ENCODE data around the gene IQGAP3.
A peak's percentile ranks its signal among the peaks of the same experiment; 100 is the strongest.

Gene IQGAP3

DNA sequence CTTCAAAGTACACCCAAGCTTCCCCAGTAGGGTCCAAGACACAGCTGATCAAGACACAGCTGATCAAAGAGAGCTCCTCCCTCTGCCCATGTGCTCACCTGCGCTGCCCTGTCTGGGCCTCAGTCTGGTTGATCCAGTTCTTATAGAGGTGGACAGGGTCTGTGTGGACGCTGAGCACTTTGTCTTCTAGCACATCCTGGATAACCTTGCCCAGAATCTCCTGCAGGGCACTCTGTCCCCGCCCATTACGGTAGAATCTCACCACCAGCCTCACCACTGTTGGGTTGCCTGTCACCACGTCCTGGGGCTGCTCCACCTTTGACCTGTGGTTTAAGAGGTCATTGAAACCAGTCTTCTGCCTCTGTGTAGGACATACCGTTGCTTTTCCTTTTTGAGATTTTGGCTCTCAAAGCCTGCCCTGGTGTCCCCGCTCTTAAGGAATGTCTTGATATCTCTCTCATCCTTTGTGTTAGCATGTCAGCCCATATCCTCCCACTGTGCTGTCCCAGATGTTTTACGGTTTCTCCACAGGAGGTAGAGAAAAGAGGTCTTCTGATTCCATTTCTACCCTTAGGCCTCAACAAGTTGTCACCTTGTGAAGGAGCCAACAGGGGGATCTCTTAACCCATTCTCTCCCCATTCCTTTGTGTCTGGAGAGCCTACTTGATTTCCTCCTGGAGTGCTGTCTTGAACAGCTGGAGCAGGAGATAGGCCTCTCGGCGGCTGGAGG, 33.5 kb downstream of the IQGAP3 start:
- no peak for DNase-seq

GRCh38 chr1:156537027-156537426, 35.3 kb downstream of the IQGAP3 start:
- DNase-seq, result no peak

- DNase-seq, result no peak
These were observed 37.8 kb downstream of the IQGAP3 start for GRCh38 chr1:156534424-156535060.

DNA sequence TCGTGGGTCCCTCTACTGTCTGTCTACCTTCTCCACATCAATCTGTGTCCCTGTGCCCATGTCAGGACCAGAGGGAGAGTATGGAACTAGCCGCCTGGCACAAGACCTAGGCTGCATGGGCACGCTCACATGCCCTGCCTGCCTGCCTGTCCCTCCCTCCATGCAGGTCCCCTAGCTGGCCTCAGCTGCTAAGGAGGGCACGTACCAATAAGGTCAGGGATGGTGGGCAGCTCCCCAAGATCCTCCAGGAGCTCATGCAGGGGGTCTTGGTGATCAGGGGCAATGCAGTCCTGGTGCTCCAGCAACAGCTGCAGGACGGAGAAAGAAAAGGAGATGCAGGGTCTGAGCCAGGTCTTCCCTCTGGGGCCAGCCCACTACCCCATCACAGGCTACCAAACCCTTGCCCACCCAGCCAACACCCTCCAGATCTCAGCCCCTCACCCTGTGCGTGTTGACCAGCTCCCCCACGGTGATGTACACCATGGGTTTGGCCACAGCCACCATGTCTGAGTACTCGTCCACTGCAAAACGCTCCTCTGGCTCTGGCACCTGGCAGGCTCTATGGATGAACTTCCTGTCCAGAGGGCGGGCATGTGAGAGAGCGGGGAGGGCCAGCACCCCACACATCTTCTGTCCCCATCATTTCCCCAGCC, 38.7 kb downstream of the IQGAP3 start:
- no peak for DNase-seq

DNA sequence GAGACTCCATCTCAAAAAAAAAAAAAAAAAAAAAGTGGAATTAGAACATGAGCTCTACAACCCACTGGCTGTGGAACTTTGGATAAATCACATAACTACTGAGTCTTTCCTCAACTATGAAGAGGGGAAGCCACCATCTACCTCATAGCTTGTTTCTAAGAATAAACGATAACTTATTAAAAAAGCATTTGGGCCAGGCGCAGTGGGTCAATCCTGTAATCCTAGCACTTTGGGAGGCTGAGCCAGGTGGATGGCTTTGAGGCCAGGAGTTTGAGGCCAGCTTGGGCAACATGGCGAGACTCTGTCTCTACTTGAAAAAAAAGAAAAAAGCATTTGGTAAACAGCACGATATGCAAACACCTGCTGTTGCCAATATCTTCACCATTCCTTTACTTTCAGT, 40.0 kb downstream of the IQGAP3 start:
- no peak for DNase-seq

DNA sequence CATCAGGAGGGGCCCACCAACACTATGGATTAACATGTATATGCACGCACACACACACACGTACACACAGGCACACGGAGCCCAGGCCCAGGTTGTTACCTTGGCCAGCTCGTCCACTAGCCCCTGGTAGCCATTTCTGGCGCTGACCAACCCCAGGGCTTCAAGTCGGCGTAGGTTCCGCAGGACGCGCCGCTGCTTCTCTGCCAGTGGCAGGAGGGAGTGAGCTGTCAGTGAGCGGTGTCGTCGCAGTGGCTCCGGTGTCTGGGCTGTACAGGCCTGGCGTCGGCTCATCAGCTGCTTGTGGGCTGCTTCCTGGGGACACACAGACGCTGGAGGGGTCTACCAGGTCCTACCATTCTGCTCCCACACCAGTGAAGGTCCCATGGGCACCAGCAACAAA, 42.4 kb downstream of the IQGAP3 start:
- no peak for DNase-seq

DNA sequence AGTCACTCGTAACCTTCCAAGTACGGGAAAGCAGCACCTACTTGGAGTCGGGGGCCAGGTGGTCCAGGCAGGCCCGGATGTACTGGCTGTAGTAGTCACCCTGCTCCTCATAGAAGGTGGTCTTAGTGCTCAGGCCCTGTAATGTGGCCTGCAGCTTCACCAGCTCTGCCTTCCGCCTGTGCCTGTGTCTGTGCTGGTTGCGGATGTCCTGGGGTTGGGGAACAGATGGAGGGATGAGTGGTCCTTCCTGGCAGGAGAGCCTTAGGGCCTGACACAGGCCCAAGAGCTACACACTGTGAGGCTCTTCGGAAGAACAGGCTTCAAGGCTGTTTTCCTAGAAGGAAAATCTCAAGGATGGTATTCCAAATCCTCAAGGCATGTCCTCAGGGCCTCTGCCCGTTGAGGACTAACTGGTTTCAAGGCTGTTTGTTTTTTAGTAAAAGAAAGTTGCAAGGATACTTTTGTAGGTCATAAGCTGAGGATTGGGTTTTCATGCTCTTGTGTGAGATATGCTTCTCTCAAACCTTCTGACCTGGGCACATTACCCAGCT, 43.4 kb downstream of the IQGAP3 start:
- no peak for DNase-seq

DNA sequence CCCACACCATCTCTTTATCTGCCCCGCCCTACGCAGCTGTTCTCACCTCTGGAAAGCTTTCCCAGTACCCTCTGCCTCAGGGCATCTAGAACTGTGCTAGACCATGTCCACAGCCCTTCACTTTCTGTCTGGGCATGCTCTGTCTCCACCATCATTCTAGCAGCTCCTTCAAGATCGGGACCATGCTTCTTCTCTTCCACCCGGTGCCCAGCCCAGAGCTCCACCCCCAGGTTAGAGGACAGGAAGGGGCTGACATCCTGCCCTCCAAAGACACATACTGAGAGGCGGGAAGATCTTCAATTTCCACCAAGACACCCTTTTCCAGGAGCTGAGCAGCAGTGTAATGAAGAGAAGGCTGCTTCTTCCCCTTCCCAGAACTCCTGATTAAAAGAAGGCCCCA, 44.1 kb downstream of the IQGAP3 start:
- DNase-seq, result no peak

DNA sequence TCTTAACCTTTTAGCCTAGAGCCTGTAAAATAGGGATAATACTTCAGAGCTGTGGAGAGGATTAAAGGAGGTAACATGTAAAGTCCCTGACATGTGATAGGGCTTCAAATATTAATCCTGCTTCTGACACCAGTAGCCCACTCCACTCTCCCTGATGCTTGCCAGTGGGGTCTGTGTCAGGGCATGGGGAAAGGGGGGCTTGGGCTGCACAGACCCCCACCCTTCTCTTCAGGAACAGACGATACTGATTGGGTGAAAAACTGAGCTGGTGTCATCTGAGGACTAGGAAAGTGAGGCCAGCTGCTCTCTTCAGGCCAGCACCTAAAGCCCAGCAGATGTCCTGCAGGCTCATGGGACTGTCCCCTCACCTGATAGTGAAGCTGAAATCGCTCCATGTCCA, 44.8 kb downstream of the IQGAP3 start:
- DNase-seq, result no peak

DNA sequence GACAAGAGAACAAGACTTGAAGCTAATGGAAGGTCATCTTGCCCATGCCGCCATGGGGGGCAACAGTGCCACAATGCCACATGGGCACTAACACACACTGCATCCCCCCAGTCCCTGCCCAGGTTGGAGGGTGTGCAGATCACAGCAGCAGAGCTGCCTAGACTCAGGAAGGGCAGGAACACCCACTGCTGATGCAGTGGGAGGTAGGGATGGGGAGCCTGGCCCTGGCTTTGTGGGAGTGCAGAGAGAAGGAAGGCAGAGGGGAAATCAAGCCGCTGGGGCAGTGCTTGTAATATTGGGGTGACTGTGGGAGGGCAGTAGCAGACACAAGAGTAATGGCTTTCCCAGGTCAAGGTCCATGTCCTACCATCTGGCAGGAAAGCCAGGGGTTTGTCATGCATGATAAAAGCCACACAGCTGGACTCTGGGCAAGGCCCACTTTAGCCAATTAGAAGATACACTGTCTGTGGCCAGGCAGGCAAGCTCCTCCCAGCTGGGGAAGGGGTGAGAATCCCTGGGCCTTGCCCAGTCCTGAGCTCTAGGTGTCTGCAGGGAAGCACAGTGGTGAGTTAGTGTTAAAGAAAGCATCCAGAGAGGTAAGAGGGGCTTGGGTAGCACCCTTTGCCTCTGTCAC, 46.4 kb downstream of the IQGAP3 start:
- DNase-seq, result no peak

DNA sequence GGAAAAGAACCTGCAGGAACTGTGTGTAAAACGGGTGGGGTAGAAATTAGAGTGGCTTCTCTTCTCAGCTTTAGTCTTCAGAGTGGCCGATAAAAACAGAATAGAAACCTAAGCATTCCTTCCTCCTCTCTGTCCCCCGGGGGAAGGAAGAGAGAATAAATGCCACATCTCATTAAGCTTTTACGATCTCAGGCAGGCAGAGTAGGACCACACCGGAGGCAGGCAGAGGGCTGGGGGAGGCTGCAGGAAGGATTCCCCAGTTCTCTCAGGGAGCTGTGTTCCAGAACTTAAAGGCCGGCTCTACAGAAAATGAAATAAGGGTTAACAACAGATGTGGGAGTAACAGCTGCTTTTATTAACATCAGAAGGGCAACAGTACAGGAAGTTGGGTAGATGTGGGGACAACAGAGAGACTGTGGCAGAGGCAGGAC, 47.3 kb downstream of the IQGAP3 start:
- DNase-seq, result peak; percentile 31

GRCh38 chr1:156524481-156524869, 47.9 kb downstream of the IQGAP3 start:
- DNase-seq, result peak; percentile 8

DNA sequence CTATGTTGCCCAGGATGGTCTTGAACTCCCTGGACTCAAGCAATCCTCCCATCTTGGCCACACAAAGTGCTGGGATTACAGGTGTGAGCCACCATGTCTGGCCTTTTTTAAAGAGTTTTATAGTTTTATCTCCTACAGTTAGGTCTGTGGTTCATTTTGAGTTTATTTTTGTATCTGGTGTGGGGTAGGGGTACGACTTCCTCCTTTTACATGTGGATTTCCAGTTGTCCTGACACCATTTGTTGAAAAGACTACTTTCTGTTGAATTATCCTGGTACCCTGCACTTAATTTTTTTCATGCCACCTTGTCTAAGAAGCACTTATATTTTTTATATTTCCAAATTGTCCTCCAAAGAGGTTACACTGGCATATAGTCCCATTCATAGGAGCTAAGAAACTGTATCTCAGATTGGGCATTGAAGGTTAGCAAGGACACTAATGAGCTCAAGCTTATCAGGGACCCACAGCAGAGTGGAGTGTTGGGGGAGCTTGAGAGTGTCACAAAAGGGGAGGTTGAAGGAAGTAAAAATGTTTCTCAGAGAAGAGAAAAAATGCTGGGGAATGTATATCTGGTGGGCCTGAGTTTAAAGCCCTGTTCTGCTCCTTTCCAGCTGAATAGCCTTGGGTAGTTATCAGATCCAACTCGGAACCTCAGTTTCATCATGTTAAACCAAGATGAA, 48.4 kb downstream of the IQGAP3 start:
- DNase-seq, result no peak

- no peak for DNase-seq
These were observed 49.9 kb downstream of the IQGAP3 start for GRCh38 chr1:156522443-156522970.

DNA sequence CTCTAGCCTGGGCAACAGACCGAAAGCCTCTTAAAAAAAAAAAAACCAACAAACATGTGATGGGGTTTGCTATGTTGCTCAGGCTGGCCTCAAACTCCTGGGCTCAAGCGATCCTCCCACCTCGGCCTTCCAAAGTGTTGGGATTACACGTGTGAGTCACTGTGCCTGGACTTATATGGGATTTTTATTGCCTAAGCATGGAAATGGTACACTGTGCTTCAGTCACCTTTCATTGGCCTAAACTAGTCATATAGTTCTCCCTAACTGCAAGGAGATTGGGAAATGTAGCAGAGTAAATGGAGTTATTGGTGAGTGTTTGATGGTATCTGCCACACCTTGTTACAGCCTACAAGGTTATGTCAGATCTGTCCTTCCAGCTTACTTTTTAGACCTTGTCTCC, 54.6 kb downstream of the IQGAP3 start:
- no peak for DNase-seq

DNA sequence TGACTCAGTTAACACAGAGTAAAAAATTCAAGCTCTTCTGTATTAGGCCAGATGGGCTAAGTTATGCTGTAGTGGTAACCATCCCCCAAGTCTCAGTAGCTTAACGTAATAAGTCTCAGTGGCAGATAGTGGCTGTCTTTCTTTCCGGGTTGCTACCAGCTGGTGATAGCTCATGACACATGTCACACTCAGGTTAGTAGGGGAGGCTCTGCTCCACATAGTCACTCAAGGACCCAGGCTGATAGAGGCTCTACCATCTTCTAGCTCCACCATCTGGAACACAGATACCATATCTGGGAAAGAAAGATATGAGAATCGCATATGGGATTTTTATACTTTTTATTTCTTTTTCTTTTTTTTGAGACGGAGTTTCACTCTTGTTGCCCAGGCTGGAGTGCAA, 55.5 kb downstream of the IQGAP3 start:
- DNase-seq, result no peak

GRCh38 chr1:156515956-156516355, 56.4 kb downstream of the IQGAP3 start:
- no peak for DNase-seq

GRCh38 chr1:156513185-156513584, 59.2 kb downstream of the IQGAP3 start:
- no peak for DNase-seq

GRCh38 chr1:156511644-156512043, 60.7 kb downstream of the IQGAP3 start:
- no peak for DNase-seq

GRCh38 chr1:156510709-156511108, 61.7 kb downstream of the IQGAP3 start:
- no peak for DNase-seq

DNA sequence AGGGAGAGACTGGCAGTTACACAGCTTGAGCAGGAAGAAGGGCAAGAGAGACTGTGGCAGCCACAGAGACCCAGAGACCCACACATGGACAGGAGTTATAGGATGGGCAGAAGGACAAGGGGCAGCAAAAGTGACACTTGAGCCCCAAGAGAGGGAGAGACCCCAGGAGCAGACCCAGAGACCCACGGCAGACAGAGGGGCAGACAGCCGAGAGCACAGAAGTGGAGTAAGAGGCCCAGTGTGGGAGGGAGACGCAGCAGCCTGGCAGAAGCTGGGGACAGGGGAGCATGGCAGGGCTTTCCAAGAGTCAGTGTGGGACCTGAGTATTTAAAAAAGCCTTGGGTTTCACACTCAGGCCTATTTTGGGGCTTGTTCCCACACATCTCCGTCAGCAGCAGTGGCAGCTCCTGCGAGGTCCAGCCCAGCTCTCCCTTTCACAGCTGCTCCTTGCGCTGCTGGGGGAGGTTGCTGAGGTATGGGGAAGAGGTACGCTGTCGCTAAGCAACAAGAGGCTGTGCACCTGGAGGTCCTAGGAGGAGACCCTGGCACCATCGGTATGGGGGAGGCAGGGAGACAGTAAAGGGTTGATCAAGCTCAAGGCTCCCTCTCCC, 62.8 kb downstream of the IQGAP3 start:
- no peak for DNase-seq

DNA sequence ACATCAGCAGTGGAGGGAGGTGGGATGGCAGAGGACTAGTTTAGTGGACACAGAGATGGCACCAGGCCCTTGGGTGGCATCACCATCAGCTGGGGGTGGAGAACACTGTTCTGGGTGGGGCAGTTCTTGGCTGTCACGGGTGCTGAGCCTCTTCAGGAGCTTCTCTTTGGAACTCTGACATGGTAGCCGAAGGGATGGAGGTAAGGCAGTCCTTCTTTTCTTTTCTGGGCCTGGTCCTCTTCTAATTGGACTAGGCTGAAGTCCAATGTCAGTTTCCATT, 63.5 kb downstream of the IQGAP3 start:
- DNase-seq, result no peak

Data from GDM1 (cell line).